Neural cell (in vitro differentiated cells): ENCODE results near the gene RFX7. TPM values are rescaled to one million over a fixed set of nuclear protein-coding genes. Genes with fewer than 3 reads are reported as not detected.

Experiments used
- H2AFZ ChIP-seq: fragments of 200-600, 300-800 bp; sonication (generic), shearing (Covaris generic); 2 replicates; pipeline ENCODE4 v1.6.0; 2014; ENCODE audit warnings: low read depth, mild to moderate bottlenecking, antibody characterized with exemption, low read length, moderate library complexity
- H3F3A ChIP-seq: fragments of 200-600 bp; shearing (Covaris generic); 2 replicates; pipeline ENCODE4 v1.6.1; 2016; ENCODE audit warnings: mild to moderate bottlenecking, moderate library complexity, mixed read lengths, antibody characterized with exemption, low read length; ENCODE audit not compliant: insufficient read depth, poor library complexity, severe bottlenecking
- H3K27ac ChIP-seq: fragments of 200-600, 300-800 bp; sonication (generic), shearing (Covaris generic); 2 replicates; pipeline ENCODE4 v1.5.1; 2014; ENCODE audit warnings: mild to moderate bottlenecking, low read length, moderate library complexity
- H3K27me3 ChIP-seq: fragments of 300-800, 200-600 bp; sonication (generic), shearing (Covaris generic); 2 replicates; pipeline ENCODE4 v1.6.0; 2014; ENCODE audit warnings: mild to moderate bottlenecking, low read depth, low read length, moderate library complexity; ENCODE audit not compliant: insufficient read depth
- H3K36me3 ChIP-seq: fragments of 300-800, 200-600 bp; sonication (generic), shearing (Covaris generic); 2 replicates; pipeline ENCODE4 v1.5.1; 2014; ENCODE audit warnings: mild to moderate bottlenecking, antibody characterized with exemption, low read length, moderate library complexity; ENCODE audit not compliant: insufficient read depth
- H3K4me2 ChIP-seq: fragments of 300-800, 200-600 bp; sonication (generic), shearing (Covaris generic); 2 replicates; pipeline ENCODE4 v1.6.0; 2014; ENCODE audit warnings: mild to moderate bottlenecking, low read length
- H3K4me3 ChIP-seq: fragments of 300-800, 200-600 bp; sonication (generic), shearing (Covaris generic); 2 replicates; pipeline ENCODE4 v1.5.1; 2014; ENCODE audit warnings: mild to moderate bottlenecking, low read length, moderate library complexity
- H3K79me2 ChIP-seq: fragments of 200-600 bp; shearing (Covaris generic); replicated peaks from 2 replicates; pipeline ENCODE4 v1.6.0; 2014; ENCODE audit warnings: mild to moderate bottlenecking, low read length, moderate library complexity; ENCODE audit not compliant: insufficient read depth
- H3K9ac ChIP-seq: fragments of 300-800, 200-600 bp; sonication (generic), shearing (Covaris generic); 2 replicates; pipeline ENCODE4 v1.6.1; 2016; ENCODE audit warnings: mild to moderate bottlenecking, low read length, mixed read lengths
- H3K9me2 ChIP-seq: fragments of 200-600 bp; shearing (Covaris generic); 2 replicates; pipeline ENCODE4 v1.6.1; 2016; ENCODE audit warnings: mild to moderate bottlenecking, low read length, mixed read lengths; ENCODE audit not compliant: insufficient read depth
- H3K9me3 ChIP-seq: fragments of 200-600, 300-800 bp; sonication (generic), shearing (Covaris generic); 2 replicates; pipeline ENCODE4 v1.6.1; 2016; ENCODE audit warnings: mild to moderate bottlenecking, mixed run types, low read length, moderate library complexity, mixed read lengths
- H4K20me1 ChIP-seq: fragments of 200-600 bp; shearing (Covaris generic); 2 replicates; pipeline ENCODE4 v1.6.1; 2016; ENCODE audit warnings: mild to moderate bottlenecking, mixed run types; ENCODE audit not compliant: insufficient read depth
- CTCF ChIP-seq: fragments of 450-650 bp; IDR thresholded peaks from 2 replicates; pipeline ENCODE4 v1.5.1; 2014; ENCODE audit warnings: antibody characterized with exemption, mild to moderate bottlenecking, moderate library complexity; ENCODE audit not compliant: poor library complexity, severe bottlenecking
- EP300 ChIP-seq: fragments of 450-650 bp; conservative IDR thresholded peaks from 2 replicates; pipeline ENCODE4 v1.6.1; 2014; ENCODE audit warnings: antibody characterized with exemption, mild to moderate bottlenecking, moderate library complexity; ENCODE audit not compliant: poor library complexity, severe bottlenecking
- EZH2 ChIP-seq: fragments of 200-600, 300-800 bp; shearing (Covaris generic), sonication (generic); IDR thresholded peaks from 2 replicates; pipeline ENCODE4 v1.6.1; 2014; ENCODE audit warnings: antibody characterized with exemption, low read length, borderline replicate concordance, mild to moderate bottlenecking; ENCODE audit not compliant: insufficient read depth, poor library complexity, severe bottlenecking
- MXI1 ChIP-seq: fragments of 450-650 bp; conservative IDR thresholded peaks from 2 replicates; pipeline ENCODE4 v1.6.1; 2014; ENCODE audit warnings: antibody characterized with exemption, mild to moderate bottlenecking; ENCODE audit not compliant: poor library complexity, severe bottlenecking
- POLR2AphosphoS5 ChIP-seq: IDR thresholded peaks from 2 replicates; pipeline ENCODE4 v1.6.1; 2012
- RAD21 ChIP-seq: fragments of 450-650 bp; conservative IDR thresholded peaks from 2 replicates; pipeline ENCODE4 v1.6.1; 2014; ENCODE audit warnings: antibody characterized with exemption, mild to moderate bottlenecking, moderate library complexity
- SMC3 ChIP-seq: fragments of 450-650 bp; conservative IDR thresholded peaks from 2 replicates; pipeline ENCODE4 v1.6.1; 2014; ENCODE audit warnings: antibody characterized with exemption, mild to moderate bottlenecking, moderate library complexity; ENCODE audit not compliant: poor library complexity
- TAF1 ChIP-seq: IDR thresholded peaks from 2 replicates; pipeline ENCODE4 v1.6.1; 2012; ENCODE audit warnings: low read depth
- polyA plus RNA-seq: library from polyadenylated mRNA; depleted of rRNA; stranded (reverse); fragments of >200 nt; gene quantifications from 2 replicates; pipeline ENCODE4 v1.2.3, GENCODE V29; 2014
- TF ChIP-seq, protein P1 (sequence below): IDR thresholded peaks from 2 replicates; pipeline ENCODE4 v1.6.1; 2012; ENCODE audit warnings: borderline replicate concordance

RFX7 gene
- polyA plus RNA-seq, 1 donor from 2014 or later = 12.9 TPM

DNA sequence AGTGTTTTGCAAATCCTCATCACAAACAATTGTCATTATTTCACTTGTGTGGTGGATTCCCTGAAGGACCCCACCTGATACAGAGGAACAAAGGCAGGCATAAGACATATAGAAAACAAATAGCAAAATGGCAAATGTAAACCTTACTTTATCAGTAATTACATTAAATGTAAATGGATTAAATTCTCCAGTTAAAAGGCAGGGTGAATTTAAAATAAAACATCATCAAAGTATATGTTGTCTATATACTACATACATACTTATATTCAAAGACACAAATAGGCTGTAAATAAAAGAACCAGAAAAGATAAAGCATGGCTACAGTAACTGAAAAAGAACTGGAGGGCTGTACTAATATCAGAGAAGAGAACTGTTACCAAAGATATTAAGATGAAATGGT, 117.3 kb downstream of the RFX7 start (continued):
- TF ChIP-seq EP300 = no peak

- peaks cover 20% of the 10 kb centered on the region for H3K9me3 ChIP-seq
- no peaks in the 10 kb centered on the region for H3K27me3 ChIP-seq
- H4K20me1 ChIP-seq = no peaks in the 10 kb centered on the region
- no peak overlapping the region for H2AFZ ChIP-seq
- H3K4me3 ChIP-seq = no peak overlapping the region
- H3K79me2 ChIP-seq = peaks cover 4% of the 10 kb centered on the region
- TF ChIP-seq CTCF = no peak
- no peak for TF ChIP-seq POLR2AphosphoS5
- no peak for TF ChIP-seq MXI1
- no peak for TF ChIP-seq EP300
- no peak for TF ChIP-seq RAD21
- no peak for TF ChIP-seq TAF1
- TF ChIP-seq SMC3 = no peak
- TF ChIP-seq EZH2 = no peak
- TF ChIP-seq, protein P1, sequence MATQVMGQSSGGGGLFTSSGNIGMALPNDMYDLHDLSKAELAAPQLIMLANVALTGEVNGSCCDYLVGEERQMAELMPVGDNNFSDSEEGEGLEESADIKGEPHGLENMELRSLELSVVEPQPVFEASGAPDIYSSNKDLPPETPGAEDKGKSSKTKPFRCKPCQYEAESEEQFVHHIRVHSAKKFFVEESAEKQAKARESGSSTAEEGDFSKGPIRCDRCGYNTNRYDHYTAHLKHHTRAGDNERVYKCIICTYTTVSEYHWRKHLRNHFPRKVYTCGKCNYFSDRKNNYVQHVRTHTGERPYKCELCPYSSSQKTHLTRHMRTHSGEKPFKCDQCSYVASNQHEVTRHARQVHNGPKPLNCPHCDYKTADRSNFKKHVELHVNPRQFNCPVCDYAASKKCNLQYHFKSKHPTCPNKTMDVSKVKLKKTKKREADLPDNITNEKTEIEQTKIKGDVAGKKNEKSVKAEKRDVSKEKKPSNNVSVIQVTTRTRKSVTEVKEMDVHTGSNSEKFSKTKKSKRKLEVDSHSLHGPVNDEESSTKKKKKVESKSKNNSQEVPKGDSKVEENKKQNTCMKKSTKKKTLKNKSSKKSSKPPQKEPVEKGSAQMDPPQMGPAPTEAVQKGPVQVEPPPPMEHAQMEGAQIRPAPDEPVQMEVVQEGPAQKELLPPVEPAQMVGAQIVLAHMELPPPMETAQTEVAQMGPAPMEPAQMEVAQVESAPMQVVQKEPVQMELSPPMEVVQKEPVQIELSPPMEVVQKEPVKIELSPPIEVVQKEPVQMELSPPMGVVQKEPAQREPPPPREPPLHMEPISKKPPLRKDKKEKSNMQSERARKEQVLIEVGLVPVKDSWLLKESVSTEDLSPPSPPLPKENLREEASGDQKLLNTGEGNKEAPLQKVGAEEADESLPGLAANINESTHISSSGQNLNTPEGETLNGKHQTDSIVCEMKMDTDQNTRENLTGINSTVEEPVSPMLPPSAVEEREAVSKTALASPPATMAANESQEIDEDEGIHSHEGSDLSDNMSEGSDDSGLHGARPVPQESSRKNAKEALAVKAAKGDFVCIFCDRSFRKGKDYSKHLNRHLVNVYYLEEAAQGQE = no peak
- peaks cover 15% of the 10 kb centered on the region for H3K36me3 ChIP-seq
- no peak overlapping the region for H3K27ac ChIP-seq
- no peaks in the 10 kb centered on the region for H3F3A ChIP-seq
- H3K9me2 ChIP-seq = no peaks in the 10 kb centered on the region
- no peak overlapping the region for H3K4me2 ChIP-seq
- H3K9ac ChIP-seq = no peak overlapping the region
Observed at GRCh38 chr15:56124391-56124790, 119.3 kb downstream of the RFX7 start.

GRCh38 chr15:56105855-56106254, 137.8 kb downstream of the RFX7 start:
- Histone ChIP-seq H3K79me2 (peaks cover 11% of the 10 kb centered on the region), H4K20me1 (no peaks in the 10 kb centered on the region), H3K36me3 (peaks cover 4% of the 10 kb centered on the region), H3K27me3 (no peaks in the 10 kb centered on the region), H3K4me2 (no peak overlapping the region), H3K9ac (no peak overlapping the region), H3K27ac (no peak overlapping the region), H3F3A (no peaks in the 10 kb centered on the region), H3K9me3 (no peaks in the 10 kb centered on the region), H3K9me2 (no peaks in the 10 kb centered on the region), H2AFZ (no peak overlapping the region), H3K4me3 (no peak overlapping the region)
- no peak for TF ChIP-seq POLR2AphosphoS5
- TF ChIP-seq, protein P1 = no peak
- TF ChIP-seq SMC3 = no peak
- no peak for TF ChIP-seq CTCF
- no peak for TF ChIP-seq EP300
